ENCODE measurements around the gene ME3.

- no peak for TF ChIP-seq CTCF (conservative IDR thresholded peaks at IDR 0.05; ENCODE audit: low read length)
- no peak for TF ChIP-seq EZH2phosphoT487 (IDR thresholded peaks at IDR 0.05; ENCODE audit: borderline replicate concordance, low read depth, low read length)
Observed at GRCh38 chr11:86589204-86589603, 83.2 kb downstream of the ME3 start.
